Stimulated activated CD8-positive, alpha-beta memory T cell treated with anti-CD3 and anti-CD28 coated beads, Interleukin-7, amount 100 ng/mL, for 48 hours (primary cell): ENCODE data around the gene SEMA3E.

Experiments
- DNase-seq, 2 donors: peaks; one replicate each; pipeline ENCODE4 v3.0.0-alpha.2; 2020; ENCODE audit warnings: low read depth in 1 of 2; ENCODE audit errors: extremely low read depth in 1 of 2

The SEMA3E gene

GRCh38 chr7:83366629-83367028 is 282.3 kb downstream of the SEMA3E start:
- DNase-seq: no peak

- no peak for DNase-seq
Measured at GRCh38 chr7:83365746-83366145, 283.2 kb downstream of the SEMA3E start.

- DNase-seq: no peak
Measured at GRCh38 chr7:83362871-83363550, 285.9 kb downstream of the SEMA3E start.

GRCh38 chr7:83359108-83359507 is 289.8 kb downstream of the SEMA3E start:
- no peak for DNase-seq

GRCh38 chr7:83355143-83355542 is 293.8 kb downstream of the SEMA3E start:
- DNase-seq: no peak

GRCh38 chr7:83347945-83348444 is 300.9 kb downstream of the SEMA3E start:
- DNase-seq: no peak

GRCh38 chr7:83339907-83340306 is 309.0 kb downstream of the SEMA3E start:
- no peak for DNase-seq

- DNase-seq: no peak
Measured at GRCh38 chr7:83338277-83338950, 310.5 kb downstream of the SEMA3E start.

- no peak for DNase-seq
Measured at GRCh38 chr7:83337050-83337449, 311.9 kb downstream of the SEMA3E start.

- no peak for DNase-seq
Measured at GRCh38 chr7:83326223-83326622, 322.7 kb downstream of the SEMA3E start.

GRCh38 chr7:83325083-83325482 is 323.9 kb downstream of the SEMA3E start:
- no peak for DNase-seq

GRCh38 chr7:83324596-83324995 is 324.3 kb downstream of the SEMA3E start:
- DNase-seq: no peak

GRCh38 chr7:83321011-83321410 is 327.9 kb downstream of the SEMA3E start:
- DNase-seq: no peak

GRCh38 chr7:83313931-83314330 is 335.0 kb downstream of the SEMA3E start:
- DNase-seq: no peak
